Measurements from ENCODE around the gene ACVR1B.

ACVR1B gene

DNA sequence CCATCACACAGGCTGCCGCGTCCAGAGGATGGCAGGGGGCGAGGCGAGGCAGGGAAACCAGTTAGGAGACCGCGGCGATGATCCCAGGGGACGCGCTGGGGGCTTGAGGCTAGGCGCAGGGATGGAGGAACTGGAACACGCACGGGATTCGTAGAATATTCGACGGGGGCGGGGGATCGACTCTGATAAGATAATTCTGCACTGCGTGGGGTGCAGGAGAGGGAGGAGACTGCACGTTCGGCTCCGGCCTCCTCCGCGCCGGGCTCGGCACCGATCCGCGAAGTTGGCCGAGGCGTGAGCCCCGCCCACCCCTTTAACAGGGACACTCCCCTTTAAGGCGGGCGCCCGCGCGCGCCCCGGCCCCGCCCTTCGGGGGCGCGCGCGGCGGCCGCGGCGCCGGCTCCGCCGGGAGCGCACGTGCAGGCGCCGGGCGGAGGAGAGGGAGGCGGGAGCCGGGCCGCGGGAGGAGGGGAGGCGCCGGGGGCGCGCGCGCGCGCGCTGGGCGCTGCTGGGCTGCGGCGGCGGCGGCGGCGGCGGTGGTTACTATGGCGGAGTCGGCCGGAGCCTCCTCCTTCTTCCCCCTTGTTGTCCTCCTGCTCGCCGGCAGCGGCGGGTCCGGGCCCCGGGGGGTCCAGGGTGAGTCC, at the start of gene ACVR1B:
Gene ACVR1B, plus strand, starts transcription at position 501 of the 644 bp plus-strand sequence. Its CDS starts 45 bp downstream, at position 546.
- TF ChIP-seq POLR2A (IDR thresholded peaks at IDR 0.05; ENCODE audit: low read depth, low read length), result peak; percentile 9; the same call in 1 of the 2 replicates
- FAIRE-seq (no peak), DNase-seq (ENCODE audit: insufficient read length, low spot score) (peak; percentile 84)

DNA sequence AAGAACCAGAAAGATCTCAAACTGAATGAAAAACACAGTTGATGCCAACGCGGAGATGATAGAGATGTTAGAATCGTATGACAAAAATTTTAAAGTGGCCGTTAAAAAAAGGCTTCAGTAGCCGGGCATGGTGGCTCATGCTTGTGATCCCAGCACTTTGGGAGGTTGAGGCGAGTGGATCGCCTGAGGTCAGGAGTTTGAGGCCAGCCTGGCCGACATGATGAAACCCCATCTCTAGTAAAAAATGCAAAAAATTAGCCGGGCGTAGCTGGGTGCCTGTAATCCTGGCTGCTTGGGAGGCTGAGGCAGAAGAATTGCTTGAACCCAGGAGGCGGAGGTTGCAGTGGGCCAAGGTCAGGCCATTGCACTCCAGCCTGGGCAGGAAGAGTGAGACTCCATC, 49.6 kb upstream of the ACVR1B start:
- FAIRE-seq (no peak), DNase-seq (ENCODE audit: insufficient read length, low spot score) (no peak)
- no peak for TF ChIP-seq POLR2A (IDR thresholded peaks at IDR 0.05; ENCODE audit: low read depth, low read length)

DNA sequence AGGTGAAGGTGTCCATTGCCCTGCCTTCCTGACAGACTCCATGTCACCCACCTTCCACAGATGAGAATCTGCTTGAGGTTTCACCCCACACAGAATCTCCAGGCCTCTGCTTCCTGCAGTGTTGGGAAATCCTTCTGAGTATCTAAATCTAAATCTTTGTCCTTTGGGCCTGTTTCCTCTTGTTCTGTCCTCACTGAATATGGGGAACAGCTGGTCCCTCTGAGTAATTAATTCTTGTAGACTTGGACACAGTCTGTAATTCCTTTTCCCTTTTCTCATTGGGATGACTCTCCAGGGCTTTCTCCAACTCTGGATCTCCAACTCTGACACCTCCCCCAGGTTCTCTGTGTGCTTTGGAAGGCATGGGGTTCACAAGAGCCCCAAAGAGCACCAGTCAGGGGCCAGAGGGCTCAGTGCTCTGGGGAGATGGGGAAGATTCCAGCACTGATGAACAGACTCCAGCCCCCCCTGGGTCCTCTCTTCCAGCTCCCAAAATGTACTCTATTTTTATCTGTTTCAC, 46.5 kb upstream of the ACVR1B start:
- DNase-seq (ENCODE audit: insufficient read length, low spot score) (no peak), FAIRE-seq (no peak)
- no peak for TF ChIP-seq POLR2A (IDR thresholded peaks at IDR 0.05; ENCODE audit: low read depth, low read length)

DNA sequence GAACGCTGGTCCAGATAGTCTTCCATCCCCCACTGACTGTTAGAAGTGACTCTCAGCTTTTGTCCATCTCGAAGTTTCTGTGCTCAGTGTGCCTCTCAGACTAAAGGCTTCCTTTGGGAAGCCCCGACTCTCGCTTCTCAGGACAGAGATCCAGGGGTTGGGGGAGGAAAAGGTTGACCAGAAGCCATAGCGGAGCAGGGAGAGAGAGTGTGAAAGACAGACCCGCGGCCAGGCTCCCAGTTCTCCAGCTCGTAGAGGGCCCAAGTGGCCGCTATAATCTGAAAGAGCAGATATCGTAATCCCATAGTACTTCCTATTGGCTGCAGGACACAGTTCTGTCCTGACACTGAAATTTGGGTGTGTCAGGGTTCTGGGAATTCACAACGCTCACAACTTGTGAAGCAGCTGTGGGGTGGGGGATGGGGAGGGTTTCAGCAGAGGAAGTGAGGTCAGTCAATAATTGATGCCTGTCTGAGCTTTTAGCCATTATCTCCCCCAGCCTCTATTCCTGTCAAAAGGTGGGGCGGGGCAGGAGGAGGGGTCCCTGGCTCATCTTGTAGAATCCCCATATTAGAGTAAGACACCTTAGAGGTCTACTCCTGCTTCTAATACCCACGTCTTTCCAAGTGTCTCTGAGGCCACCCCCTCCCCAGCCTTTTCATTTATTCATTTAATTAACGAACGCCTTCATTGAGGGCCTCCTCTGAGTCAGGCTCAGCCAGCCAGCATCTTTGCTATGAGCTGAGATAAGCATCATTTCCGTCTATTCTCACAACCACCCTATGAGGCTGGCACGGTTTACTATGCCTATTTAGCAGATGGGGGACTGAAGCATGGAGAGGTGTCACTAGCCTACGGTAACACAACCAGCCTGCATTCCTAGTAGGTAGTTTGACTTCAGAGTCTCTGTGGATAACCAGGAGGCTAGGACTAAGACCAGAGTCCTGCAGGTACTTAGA, 45.7 kb upstream of the ACVR1B start:
- TF ChIP-seq POLR2A (IDR thresholded peaks at IDR 0.05; ENCODE audit: low read depth, low read length), result no peak
- DNase-seq (ENCODE audit: insufficient read length, low spot score) (no peak), FAIRE-seq (no peak)

DNA sequence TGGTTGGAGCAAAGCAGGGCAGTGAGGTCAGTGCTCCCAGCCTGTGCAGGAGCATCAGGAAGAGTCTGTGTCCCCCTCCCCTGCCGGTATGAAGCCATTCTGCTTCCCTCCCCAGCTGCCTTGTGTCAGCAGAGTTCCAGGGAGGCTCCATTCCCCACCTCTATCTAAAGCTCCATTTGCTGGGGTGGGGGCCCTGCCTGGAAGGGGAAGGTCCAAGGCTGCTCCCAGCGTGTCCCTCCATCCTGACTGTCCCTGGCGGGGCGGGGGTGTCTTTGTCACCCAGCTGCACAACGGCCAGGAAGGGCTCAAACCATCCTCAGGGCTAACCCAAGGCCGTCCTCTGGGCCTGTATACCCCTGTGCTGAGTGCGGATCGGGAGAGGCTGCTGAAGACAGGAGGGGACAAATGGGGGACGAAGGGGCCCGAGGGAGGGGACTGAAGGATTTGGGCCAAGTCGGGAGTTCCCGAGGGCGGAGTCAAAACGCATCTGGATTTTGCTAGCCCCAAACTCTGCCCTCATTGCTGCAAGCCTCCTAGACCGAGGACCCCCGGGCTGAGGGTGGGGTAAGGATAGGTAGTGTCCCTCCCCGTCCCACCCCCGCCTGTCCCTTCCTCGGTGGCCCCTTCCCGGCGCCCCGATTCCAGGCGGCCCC, 44.9 kb upstream of the ACVR1B start:
- FAIRE-seq (no peak), DNase-seq (ENCODE audit: insufficient read length, low spot score) (no peak)
- TF ChIP-seq POLR2A (IDR thresholded peaks at IDR 0.05; ENCODE audit: low read depth, low read length), result no peak

DNA sequence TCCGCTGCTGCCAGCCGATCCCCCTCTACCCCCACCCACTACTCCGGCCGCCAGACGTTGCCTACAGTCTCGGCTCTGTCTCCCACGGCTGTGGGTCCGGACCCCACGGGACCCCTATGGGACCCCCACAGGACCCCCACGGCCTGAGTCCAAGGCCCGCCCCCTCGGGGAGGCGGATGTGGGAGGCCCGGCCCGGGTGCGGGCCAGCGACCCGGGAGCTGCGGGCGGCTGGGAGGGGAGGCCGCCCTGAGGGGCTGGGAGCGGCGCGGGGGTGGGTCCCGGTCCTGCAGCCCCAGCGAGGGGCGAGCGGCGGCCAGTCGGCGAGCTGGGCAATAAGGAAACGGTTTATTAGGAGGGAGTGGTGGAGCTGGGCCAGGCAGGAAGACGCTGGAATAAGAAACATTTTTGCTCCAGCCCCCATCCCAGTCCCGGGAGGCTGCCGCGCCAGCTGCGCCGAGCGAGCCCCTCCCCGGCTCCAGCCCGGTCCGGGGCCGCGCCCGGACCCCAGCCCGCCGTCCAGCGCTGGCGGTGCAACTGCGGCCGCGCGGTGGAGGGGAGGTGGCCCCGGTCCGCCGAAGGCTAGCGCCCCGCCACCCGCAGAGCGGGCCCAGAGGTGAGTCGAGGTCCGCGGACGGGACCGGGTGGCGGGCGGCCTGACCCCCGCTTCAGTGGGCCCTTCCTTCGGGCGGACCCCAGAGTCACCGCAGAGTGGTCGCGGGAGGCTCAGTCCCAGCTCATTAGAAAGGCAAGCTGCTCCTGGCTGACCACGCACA, 44.2 kb upstream of the ACVR1B start, which contains the start of gene ACVRL1:
Gene ACVRL1, plus strand, starts transcription at position 422 of the 773 bp plus-strand sequence. CDS start 4,971 bp downstream, outside the sequence.
- no peak for FAIRE-seq
- TF ChIP-seq POLR2A (IDR thresholded peaks at IDR 0.05; ENCODE audit: low read depth, low read length), result no peak
- DNase-seq (ENCODE audit: insufficient read length, low spot score), result no peak

DNA sequence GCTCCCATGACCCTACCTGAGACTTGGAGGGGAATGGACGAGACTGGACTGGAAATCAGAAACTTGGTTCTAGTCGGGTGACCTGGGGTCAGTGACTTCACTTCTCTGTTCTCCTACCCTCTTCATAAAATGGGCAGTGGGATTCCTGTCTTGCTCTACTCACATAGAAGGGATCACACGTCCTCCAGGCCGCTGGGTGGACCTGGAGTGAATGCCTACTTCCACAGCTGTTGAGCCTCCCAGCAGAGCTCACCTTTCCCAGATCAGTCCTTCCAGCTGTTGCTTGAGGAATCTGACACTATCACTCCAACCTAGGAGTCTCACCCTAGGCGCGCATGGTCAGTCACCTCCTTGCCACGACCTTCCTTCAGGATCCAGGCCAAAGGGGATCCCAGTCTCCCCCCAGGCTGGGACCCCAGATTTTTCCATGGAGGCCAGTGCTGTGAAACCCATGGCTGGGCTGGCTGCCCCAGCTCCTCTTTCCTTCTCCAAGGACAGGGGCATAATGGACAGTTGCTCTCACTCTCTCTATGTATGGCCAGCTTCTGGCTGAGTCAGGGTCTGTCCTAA, 43.6 kb upstream of the ACVR1B start:
- FAIRE-seq, result no peak
- TF ChIP-seq POLR2A (IDR thresholded peaks at IDR 0.05; ENCODE audit: low read depth, low read length), result no peak
- no peak for DNase-seq (ENCODE audit: insufficient read length, low spot score)

DNA sequence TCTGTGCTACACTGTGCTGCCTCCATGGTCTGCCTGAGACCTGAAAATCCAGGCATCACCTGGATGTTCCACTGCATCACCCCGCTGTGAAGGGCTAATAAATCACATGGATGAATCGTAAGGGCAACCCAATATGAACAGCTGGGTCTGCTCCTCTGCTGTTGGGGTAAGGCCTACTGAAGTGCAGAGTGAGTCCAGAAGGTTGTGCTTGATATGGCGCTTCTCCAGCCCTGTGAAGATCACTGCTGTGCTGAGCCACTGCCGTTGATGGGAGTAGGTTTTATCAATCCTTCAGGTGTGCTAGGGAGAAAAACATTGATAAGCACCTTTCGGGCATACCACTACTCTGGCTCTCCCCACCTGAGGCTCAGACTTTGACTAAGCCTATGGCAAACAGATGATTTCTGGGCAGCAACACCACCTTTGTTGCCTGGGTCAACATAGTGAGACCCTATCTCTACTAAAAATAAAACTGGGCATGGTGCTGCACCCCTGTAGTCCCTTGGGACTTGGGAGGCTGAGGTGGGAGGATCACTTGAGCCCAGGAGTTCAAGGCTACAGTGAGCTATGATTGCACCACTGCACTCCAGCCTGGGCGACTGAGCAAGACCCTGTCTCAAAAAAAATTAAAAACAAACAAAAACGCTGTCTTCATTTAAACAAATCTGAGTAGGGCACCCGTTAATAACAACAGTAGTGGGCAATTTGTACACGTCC, 42.5 kb upstream of the ACVR1B start:
- FAIRE-seq (no peak), DNase-seq (ENCODE audit: insufficient read length, low spot score) (no peak)
- no peak for TF ChIP-seq POLR2A (IDR thresholded peaks at IDR 0.05; ENCODE audit: low read depth, low read length)

DNA sequence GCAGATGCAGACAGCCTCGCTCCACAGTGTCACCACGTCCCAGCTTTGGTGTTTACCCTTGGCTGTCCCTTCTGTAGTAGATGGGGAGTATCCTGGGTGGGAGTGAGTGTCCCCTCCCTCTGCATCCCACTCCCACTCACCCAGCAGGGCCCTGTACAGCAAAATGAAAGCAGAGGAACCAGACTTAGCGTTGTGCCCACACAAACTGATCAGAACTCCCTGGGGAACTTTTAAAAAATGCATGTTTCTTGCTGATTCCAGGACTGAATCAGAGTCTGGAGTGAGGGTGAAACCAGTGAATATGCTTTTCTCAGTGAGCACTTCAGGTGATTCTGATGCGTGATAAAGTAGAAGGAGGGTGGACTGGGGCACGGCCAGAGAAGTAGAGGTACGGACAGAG, 41.3 kb upstream of the ACVR1B start:
- no peak for TF ChIP-seq POLR2A (IDR thresholded peaks at IDR 0.05; ENCODE audit: low read depth, low read length)
- DNase-seq (ENCODE audit: insufficient read length, low spot score), result no peak
- FAIRE-seq, result no peak

DNA sequence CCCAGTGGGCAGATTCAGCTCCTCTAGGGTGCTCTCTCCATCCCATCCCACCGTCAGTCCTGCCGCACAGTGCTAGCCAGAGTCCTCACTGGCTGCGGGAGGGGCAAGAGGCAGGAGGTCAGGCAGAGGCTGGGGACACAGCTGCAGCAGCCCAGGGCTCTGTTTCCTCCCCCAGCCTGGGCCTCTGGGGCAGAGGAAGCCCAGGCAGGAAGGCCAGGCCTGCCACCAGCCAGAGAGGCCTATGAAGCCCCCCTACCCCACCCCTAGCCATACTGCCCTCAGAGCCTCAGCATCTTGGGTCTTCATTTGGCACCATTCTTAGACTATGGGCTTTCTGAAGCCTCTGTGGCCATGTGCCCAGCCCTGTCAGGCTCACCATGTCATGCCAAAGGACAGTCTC, 40.8 kb upstream of the ACVR1B start:
- no peak for DNase-seq (ENCODE audit: insufficient read length, low spot score)
- TF ChIP-seq POLR2A (IDR thresholded peaks at IDR 0.05; ENCODE audit: low read depth, low read length), result no peak
- FAIRE-seq, result no peak

DNA sequence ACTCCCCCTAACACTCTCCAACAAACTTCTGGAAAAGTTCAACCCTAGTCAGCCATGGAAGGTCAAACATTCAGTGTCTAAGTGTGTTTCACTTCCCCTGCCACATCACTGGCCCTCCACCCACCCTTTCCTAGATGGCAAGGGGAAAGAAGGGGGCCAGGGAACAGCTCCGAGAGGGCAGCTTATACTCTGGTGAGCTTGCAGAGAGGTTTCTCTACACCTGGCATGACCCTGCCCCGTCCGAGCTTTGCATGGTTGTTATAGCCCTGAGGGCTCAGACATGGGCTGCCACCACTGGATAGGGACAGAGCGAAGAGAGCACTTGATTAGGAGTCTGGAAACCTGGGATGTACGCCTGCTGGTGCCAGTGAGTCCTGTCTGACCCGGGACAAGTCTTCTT, 40.2 kb upstream of the ACVR1B start:
- no peak for TF ChIP-seq POLR2A (IDR thresholded peaks at IDR 0.05; ENCODE audit: low read depth, low read length)
- DNase-seq (ENCODE audit: insufficient read length, low spot score), result no peak
- FAIRE-seq, result no peak

Data from H54 (cell line).